GM12801 (cell line): ENCODE measurements around the gene PIK3R6.

Experiments used
- TF ChIP-seq, protein P1 (sequence below): IDR thresholded peaks from one replicate; pipeline ENCODE4 v1.5.1; 2011; ENCODE audit warnings: control low read depth; ENCODE audit not compliant: insufficient read length; ENCODE audit errors: extremely low read depth

The PIK3R6 gene

DNA sequence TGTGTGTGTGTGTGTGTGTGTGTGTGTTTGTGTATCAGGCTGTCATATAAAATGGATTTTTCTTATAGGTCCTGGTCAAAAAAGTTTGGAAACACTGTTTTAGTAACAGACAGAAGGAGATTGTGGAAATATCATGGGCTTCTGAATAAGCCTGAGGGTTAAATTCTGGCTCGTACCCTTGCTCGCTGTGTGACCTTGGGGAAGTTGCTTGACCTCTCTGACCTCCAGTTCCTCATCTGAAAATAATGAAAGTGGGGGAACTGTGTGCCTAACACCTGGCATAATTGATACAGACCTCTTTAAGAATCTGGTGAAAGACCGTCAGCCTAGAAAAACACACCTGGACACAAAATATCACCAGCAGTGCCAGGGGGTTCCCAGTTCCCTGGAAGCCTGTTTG, 25.6 kb upstream of the PIK3R6 start:
- TF ChIP-seq, protein P1, sequence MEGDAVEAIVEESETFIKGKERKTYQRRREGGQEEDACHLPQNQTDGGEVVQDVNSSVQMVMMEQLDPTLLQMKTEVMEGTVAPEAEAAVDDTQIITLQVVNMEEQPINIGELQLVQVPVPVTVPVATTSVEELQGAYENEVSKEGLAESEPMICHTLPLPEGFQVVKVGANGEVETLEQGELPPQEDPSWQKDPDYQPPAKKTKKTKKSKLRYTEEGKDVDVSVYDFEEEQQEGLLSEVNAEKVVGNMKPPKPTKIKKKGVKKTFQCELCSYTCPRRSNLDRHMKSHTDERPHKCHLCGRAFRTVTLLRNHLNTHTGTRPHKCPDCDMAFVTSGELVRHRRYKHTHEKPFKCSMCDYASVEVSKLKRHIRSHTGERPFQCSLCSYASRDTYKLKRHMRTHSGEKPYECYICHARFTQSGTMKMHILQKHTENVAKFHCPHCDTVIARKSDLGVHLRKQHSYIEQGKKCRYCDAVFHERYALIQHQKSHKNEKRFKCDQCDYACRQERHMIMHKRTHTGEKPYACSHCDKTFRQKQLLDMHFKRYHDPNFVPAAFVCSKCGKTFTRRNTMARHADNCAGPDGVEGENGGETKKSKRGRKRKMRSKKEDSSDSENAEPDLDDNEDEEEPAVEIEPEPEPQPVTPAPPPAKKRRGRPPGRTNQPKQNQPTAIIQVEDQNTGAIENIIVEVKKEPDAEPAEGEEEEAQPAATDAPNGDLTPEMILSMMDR, result no peak

GRCh38 chr17:8892338-8892690, 24.8 kb upstream of the PIK3R6 start:
- TF ChIP-seq, protein P1, result no peak

DNA sequence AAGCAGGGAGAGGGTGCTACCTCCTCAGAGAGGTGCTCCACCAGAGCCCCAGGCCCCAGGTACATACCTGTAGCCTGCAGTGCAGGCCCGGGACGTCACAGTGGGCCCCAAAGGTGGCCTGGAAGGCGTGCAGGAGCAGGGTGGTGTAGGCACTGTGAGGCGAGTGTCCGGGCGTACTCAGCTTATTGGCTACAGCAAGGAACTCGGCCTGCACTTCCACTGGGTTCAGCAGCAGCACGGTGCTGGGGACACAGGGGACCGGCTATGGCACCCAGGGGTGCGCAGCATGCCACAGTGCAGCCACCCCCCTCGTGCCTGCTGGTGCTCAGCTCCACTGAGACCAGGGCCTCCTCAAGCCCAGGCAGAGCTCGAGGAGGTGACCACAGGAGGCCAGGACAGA, 23.2 kb upstream of the PIK3R6 start:
- TF ChIP-seq, protein P1, result no peak

DNA sequence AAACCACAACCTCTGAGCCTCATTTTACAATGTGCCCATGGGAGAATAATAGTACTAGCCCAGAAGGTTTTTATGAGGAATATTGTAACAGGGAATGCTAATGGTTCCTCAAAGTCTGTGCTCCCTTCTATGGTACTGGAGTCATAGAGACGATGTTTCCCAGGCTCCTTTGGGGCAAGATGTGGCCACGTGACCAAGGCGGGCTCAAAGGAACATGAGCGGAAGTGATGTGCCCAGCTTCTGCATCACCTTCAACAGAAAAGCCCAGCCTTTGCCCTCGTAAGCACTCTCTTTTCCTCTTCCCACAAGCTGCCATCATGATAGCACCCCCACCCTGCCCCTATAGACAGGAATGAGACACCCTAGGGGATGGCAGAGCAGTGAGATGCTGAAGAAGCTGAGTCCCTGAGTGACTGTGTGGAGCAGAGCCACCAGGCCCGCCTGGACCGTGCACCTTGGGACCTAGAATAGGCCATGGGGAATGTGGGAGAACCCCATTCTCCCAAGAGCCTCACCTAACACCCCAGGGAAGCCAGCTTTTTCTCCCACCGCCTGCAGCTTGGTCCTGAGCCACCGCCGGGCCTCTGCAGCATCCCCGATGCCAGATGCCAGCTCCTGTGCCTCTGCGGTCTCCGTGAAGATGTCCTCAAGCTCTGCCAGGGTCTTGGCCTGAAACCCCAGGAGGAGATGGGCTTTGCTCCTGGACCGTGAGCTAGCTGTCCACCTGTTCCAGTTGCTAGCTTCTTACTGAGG, 22.2 kb upstream of the PIK3R6 start:
- TF ChIP-seq, protein P1, result no peak

DNA sequence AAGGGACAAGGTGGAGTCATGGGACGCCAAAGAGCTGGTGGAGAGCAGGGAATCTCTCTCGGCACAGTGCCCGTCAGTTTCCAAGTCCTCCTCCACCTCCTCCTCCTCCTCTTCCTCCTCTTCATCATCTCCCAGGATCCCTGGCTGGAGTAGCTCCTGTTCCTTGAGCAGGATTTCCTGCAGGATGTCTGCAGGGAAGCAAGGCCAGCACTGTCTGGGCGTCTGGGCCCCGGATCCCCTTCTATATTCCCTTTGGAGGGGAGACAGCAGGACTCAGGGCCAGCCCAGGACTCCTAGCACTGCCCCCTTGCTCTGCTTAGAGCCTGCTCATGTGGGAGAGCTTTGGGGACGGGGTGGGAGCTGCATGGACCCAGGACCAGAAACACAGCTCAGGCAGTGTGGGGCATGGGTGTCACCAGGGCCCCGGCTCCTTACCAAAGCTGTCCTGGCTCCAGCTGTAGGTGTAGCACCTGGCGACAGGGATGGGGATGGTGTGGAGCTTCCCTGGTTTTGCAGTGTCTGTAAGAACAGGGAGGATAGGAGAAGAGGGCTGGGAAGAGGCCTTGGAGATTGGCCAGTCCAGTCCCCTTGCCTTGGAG, 21.3 kb upstream of the PIK3R6 start:
- TF ChIP-seq, protein P1, result no peak

DNA sequence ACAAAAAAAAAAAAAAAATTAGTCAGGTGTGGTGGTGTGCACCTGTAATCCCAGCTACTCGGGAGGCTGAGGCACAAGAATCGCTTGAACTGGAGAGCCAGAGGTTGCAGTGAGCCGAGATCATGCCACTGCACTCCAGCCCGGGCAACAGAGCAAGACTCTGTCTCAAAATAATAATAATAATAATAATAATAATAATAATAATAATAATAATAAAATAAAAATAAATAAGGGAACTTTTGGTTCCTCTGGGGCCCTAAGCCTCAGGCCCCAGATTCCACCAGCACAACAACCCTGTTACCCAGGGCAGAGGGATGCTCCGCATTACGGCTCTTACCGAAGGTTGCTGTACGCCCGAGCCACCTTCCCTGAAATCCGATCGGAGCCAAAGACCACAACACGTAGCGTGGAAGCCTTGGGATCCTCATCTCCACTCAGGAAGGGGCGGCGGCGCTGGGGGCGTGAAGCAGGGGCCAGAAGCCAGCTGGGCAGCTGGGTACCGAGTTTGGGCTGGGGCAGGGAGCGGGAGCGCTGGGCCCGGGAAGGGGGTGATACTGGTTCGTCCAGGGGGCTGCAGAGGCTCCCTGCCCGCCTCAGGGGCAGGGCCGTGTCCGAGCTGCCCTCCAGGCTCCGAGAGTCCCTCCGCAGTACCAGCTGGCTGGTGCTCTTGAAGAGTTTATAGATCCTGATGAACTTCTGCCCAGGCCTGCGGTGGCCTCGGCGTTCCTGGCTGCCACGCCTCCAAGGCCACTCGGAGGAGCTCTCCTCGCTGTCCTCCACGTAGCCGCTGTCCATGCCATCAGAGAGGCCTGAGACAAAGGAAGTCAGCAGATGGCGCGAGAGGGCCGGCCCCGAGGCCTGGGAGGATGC, 20.6 kb upstream of the PIK3R6 start:
- TF ChIP-seq, protein P1, result no peak

DNA sequence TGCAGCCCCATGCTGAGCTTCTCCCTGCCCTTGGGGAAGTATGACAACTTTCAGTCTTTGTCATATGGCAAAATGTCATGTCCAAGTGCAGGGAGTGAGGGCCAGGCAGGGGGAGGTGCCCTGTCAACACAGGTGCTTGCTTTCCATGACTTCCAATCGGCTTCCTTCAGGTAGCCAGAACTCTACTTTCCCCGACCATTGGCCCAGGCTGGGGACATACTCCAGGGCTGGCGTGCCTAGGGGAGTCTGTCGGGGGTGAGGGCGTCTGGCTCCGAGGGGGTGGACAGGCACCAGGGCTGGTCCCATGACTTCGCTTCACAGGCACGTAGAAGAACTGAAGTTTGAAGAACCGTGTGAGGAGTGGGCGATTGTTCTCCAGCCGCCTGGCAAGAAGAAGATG, 19.8 kb upstream of the PIK3R6 start:
- TF ChIP-seq, protein P1, result no peak
